HepG2 (cell line): ENCODE measurements around the gene SGMS1. TPM values are rescaled to one million over a fixed set of nuclear protein-coding genes. Genes with fewer than 3 reads are reported as not detected.

ENCODE experiments used
- ATAC-seq: fragments of 200-7000 bp; cut with Tn5 transposase; 3 replicates; pipeline ENCODE4 v1.9.1; 2020; ENCODE audit warnings: mild to moderate bottlenecking, moderate library complexity
- BruUV-seq: library from RNA; stranded (reverse); fragments of 400-500 nt; replicated peaks from 2 replicates; lab custom pipeline; 2021; lab: Mats Ljungman, UMichigan
- CTCF ChIA-PET: fragments of 300-600 bp; formaldehyde crosslinking; extraction: SDS; loops from one replicate; lab custom pipeline; 2021; ENCODE audit warnings: low total read pairs, inconsistent platforms, low intra/inter-chr PET ratio; lab: Yijun Ruan, JAX
- POLR2A ChIA-PET: fragments of 350-600 bp; sonication (Branson Sonifier 250); formaldehyde crosslinking; loops from one replicate; lab custom pipeline; 2020; ENCODE audit warnings: antibody characterized with exemption, inconsistent platforms; lab: Yijun Ruan, JAX
- DNase-seq: peaks from one replicate; pipeline ENCODE4 v3.0.0-alpha.2; 2015; ENCODE audit warnings: low spot score
- FAIRE-seq: peaks from 3 replicates; lab custom pipeline; 2011; peaks lifted over from hg19 to GRCh38; lab: Jason Lieb, UNC
- H2AFZ ChIP-seq: one replicate; pipeline ENCODE4 v1.6.1; 2011; ENCODE audit warnings: low read length, inconsistent platforms
- H3K27ac ChIP-seq: fragments of 300-600 bp; 3 replicates; pipeline ENCODE4 v1.8.0; 2011; ENCODE audit warnings: mixed run types, mild to moderate bottlenecking, mixed read lengths, low read length, inconsistent platforms; ENCODE audit not compliant: insufficient read depth; ENCODE audit errors: extremely low read length
- H3K27me3 ChIP-seq, 2 experiments: fragments of 200-600 bp in 1 of 2; 2 replicates in 1 of 2; 3 replicates in 1 of 2; pipeline versions ENCODE4 v1.6.0 to v1.8.0; 2011; ENCODE audit warnings: low read length in 2 of 2, mild to moderate bottlenecking in 2 of 2, moderate library complexity in 2 of 2, inconsistent platforms in 1 of 2; ENCODE audit not compliant: insufficient read depth in 2 of 2, control insufficient read depth in 1 of 2
- H3K36me3 ChIP-seq, 2 experiments: fragments of 200-600 bp in 1 of 2; replicated peaks in 1 of 2; 2 replicates in 1 of 2; 3 replicates in 1 of 2; pipeline versions ENCODE4 v1.5.1 to v1.8.0; 2011; ENCODE audit warnings: low read length in 2 of 2, inconsistent platforms in 1 of 2; ENCODE audit not compliant: insufficient read depth in 2 of 2, control insufficient read depth in 1 of 2
- H3K4me1 ChIP-seq: 2 replicates; pipeline ENCODE4 v1.5.1; 2012; ENCODE audit warnings: low read length, inconsistent platforms; ENCODE audit not compliant: insufficient read depth
- H3K4me2 ChIP-seq: 2 replicates; pipeline ENCODE4 v1.6.0; 2011; ENCODE audit warnings: low read depth, low read length, inconsistent platforms
- H3K4me3 ChIP-seq, 3 experiments: fragments of 200-600 bp in 1 of 3; sonication (generic), shearing (Covaris generic) in 1 of 3; replicated peaks in 1 of 3; 2 replicates each; pipeline ENCODE4 v1.5.1; 2011 to 2016; ENCODE audit warnings: low read length in 3 of 3, inconsistent platforms in 2 of 3, low read depth in 2 of 3, mild to moderate bottlenecking in 2 of 3, control low read depth in 1 of 3, mixed read lengths in 1 of 3; ENCODE audit not compliant: insufficient read depth in 1 of 3
- H3K79me2 ChIP-seq: one replicate; pipeline ENCODE4 v1.6.1; 2011; ENCODE audit warnings: low read length, inconsistent platforms; ENCODE audit not compliant: insufficient read depth
- H3K9ac ChIP-seq: 2 replicates; pipeline ENCODE4 v1.6.0; 2011; ENCODE audit warnings: mild to moderate bottlenecking, low read depth, low read length, inconsistent platforms; ENCODE audit not compliant: insufficient read depth
- H3K9me3 ChIP-seq: 2 replicates; pipeline ENCODE4 v1.5.1; 2012; ENCODE audit warnings: mild to moderate bottlenecking, low read length
- H4K20me1 ChIP-seq: 2 replicates; pipeline ENCODE4 v1.6.0; 2011; ENCODE audit warnings: inconsistent platforms, mild to moderate bottlenecking, low read length, moderate library complexity; ENCODE audit not compliant: insufficient read depth
- ARID3A ChIP-seq: IDR thresholded peaks from 2 replicates; pipeline ENCODE4 v1.6.1; 2012; ENCODE audit warnings: low read depth, low read length, improper control_type of control experiment
- ARID5B ChIP-seq: IDR thresholded peaks from 2 replicates; pipeline ENCODE4 v1.4.0; 2020; ENCODE audit warnings: mild to moderate bottlenecking, missing genetic modification reagents
- CEBPG ChIP-seq: IDR thresholded peaks from 2 replicates; pipeline ENCODE4 v1.6.1; 2016
- EP300 ChIP-seq, 3 experiments: sonication (generic) in 1 of 3; formaldehyde crosslinking in 1 of 3; IDR thresholded peaks; 2 replicates each; pipeline versions ENCODE4 v1.5.1 to v1.6.1; 2011 to 2020; ENCODE audit warnings: low read depth in 2 of 3, low read length in 2 of 3, borderline replicate concordance in 1 of 3, improper control_type of control experiment in 1 of 3, mild to moderate bottlenecking in 1 of 3, missing genetic modification reagents in 1 of 3, moderate library complexity in 1 of 3
- FOSL2 ChIP-seq: sonication (generic); formaldehyde crosslinking; IDR thresholded peaks from 2 replicates; pipeline ENCODE4 v1.4.0; 2020; ENCODE audit warnings: missing genetic modification reagents
- FOXA3 ChIP-seq: IDR thresholded peaks from 2 replicates; pipeline ENCODE4 v1.6.1; 2016; ENCODE audit warnings: missing genetic modification reagents, missing compliant biosample characterization
- FOXK2 ChIP-seq: fragments of 450-650 bp; IDR thresholded peaks from 2 replicates; pipeline ENCODE4 v1.6.1; 2016
- FOXP1 ChIP-seq, 2 experiments: fragments of 450-650 bp in 1 of 2; IDR thresholded peaks; 2 replicates each; pipeline ENCODE4 v1.6.1; 2017 to 2018; ENCODE audit warnings: antibody characterized with exemption in 1 of 2
- HOMEZ ChIP-seq: IDR thresholded peaks from 2 replicates; pipeline ENCODE4 v1.6.1; 2016; ENCODE audit warnings: low read depth
- JUND ChIP-seq: sonication (generic); formaldehyde crosslinking; IDR thresholded peaks from 2 replicates; pipeline ENCODE4 v1.8.0; 2022; ENCODE audit warnings: mild to moderate bottlenecking, missing genetic modification reagents
- MBNL3 ChIP-seq: fragments of 250-450 bp; sonication (Bioruptor Pico); conservative IDR thresholded peaks from 2 replicates; pipeline ENCODE4 v1.8.0; 2022; ENCODE audit warnings: mild to moderate bottlenecking, inconsistent platforms
- SAP130 ChIP-seq: IDR thresholded peaks from 2 replicates; pipeline ENCODE4 v1.6.1; 2016; ENCODE audit warnings: low read depth
- ZFP36L1 ChIP-seq: sonication (generic); formaldehyde crosslinking; IDR thresholded peaks from 2 replicates; pipeline ENCODE4 v1.8.0; 2022; ENCODE audit warnings: mild to moderate bottlenecking, missing genetic modification reagents, moderate library complexity
- ZNF740 ChIP-seq: sonication (generic); formaldehyde crosslinking; IDR thresholded peaks from 2 replicates; pipeline ENCODE4 v1.4.0; 2020; ENCODE audit warnings: missing genetic modification reagents
- ZNF850 ChIP-seq: sonication (generic); formaldehyde crosslinking; conservative IDR thresholded peaks from 2 replicates; pipeline ENCODE4 v1.9.0; 2021; ENCODE audit warnings: mild to moderate bottlenecking, missing genetic modification reagents
- WGBS: methylation state at CpG from one replicate; pipeline ENCODE4 v1.1.6; 2017; ENCODE audit warnings: low lambda C conversion rate; 5-methylcytosine and 5-hydroxymethylcytosine counted together
- in situ Hi-C: cut with HindIII; loops from 2 replicates; pipeline ENCODE4 v1.10.0; 2017; ENCODE audit warnings: low pct_unique_long_range_greater_than_20kb; ENCODE audit not compliant: extremely low pct_ligation_motif_present
- intact Hi-C: fragments of 100-400 bp; cut with micrococcal nuclease; formaldehyde crosslinking; loops from one replicate; pipeline ENCODE4 v1.10.0; 2022; ENCODE audit not compliant: unreplicated experiment
- polyA plus RNA-seq, 8 experiments: library from polyadenylated mRNA; depleted of rRNA in 3 of 8; stranded (reverse) in 7 of 8; unstranded in 1 of 8; fragments of >200 nt; fragmentation: Illumina TruSeq in 4 of 8; extraction: Trizol in 4 of 8; gene quantifications; 2 replicates each; pipeline versions ENCODE4 v1.2.1 to v1.2.3, GENCODE V29; 2011 to 2016; ENCODE audit warnings: low read depth in 4 of 8, missing spikeins in 1 of 8, mixed read lengths in 1 of 8; ENCODE audit not compliant: insufficient read depth in 1 of 8
- total RNA-seq, 5 experiments: library from RNA; depleted of rRNA; stranded (reverse); fragments of >200 nt; fragmentation: Illumina TruSeq; extraction: Trizol; gene quantifications; 2 replicates each; pipeline ENCODE4 v1.2.3, GENCODE V29; 2016; ENCODE audit warnings: low read depth in 1 of 5

Gene SGMS1
- total and polyA plus RNA-seq, 2 of the 13 experiments (the other 11 are each of a cell fraction or from before 2014, with no cell fraction given) = 6.5 to 15.1 TPM

GRCh38 chr10:50512214-50512595 is 111.6 kb downstream of the SGMS1 start (continued):
- TF ChIP-seq ZNF850 (CRISPR knock-in tag) = no peak
- no peak for TF ChIP-seq EP300 (IDR thresholded peaks at IDR 0.05; ENCODE audit: low read depth in 2 of 2, low read length in 2 of 2)
- no peak for TF ChIP-seq EP300 (CRISPR knock-in tag; IDR thresholded peaks at IDR 0.05; ENCODE audit: borderline replicate concordance)
- TF ChIP-seq ZFP36L1 (CRISPR knock-in tag) = no peak
- no peak for TF ChIP-seq ARID5B (CRISPR knock-in tag)
- no peak for TF ChIP-seq FOXK2
- TF ChIP-seq, all 625 proteins: peak for 0

GRCh38 chr10:50511492-50512213 is 112.1 kb downstream of the SGMS1 start:
- BruUV-seq = no TSS peak
- TF ChIP-seq FOSL2 (CRISPR knock-in tag) (peak; percentile 87), EP300 (IDR thresholded peaks at IDR 0.05; ENCODE audit: low read depth in 2 of 2, low read length in 2 of 2) (no peak; a peak in 1 of 4 replicates), EP300 (CRISPR knock-in tag; IDR thresholded peaks at IDR 0.05; ENCODE audit: borderline replicate concordance) (peak; percentile 32; the same call in 1 of the 2 replicates), HOMEZ (CRISPR knock-in tag) (peak; percentile 35; the same call in 1 of the 2 replicates), JUND (CRISPR knock-in tag) (no peak), FOXP1 (IDR thresholded peaks at IDR 0.05) (no peak), FOXP1 (CRISPR knock-in tag; IDR thresholded peaks at IDR 0.05) (no peak), CEBPG (CRISPR knock-in tag) (peak; percentile 53), ZNF740 (CRISPR knock-in tag) (no peak), MBNL3 (CRISPR knock-in tag) (no peak), ARID3A (peak; percentile 39; the same call in 1 of the 2 replicates), FOXA3 (CRISPR knock-in tag) (peak; percentile 45; the same call in 1 of the 2 replicates), SAP130 (CRISPR knock-in tag) (peak; percentile 47; the same call in 1 of the 2 replicates)

More at GRCh38 chr10:50511492-50512213, 112.1 kb downstream of the SGMS1 start:
- no peaks in the 10 kb centered on the region for H3K9me3 ChIP-seq
- H3K36me3 ChIP-seq = no peaks in the 10 kb centered on the region
- H3K79me2 ChIP-seq = peaks cover 2% of the 10 kb centered on the region
- CTCF ChIA-PET = no interaction called here
- intact Hi-C loops (no loop called here), in situ Hi-C loops (no loop called here)
- no peak overlapping the region for H3K4me2 ChIP-seq
- ATAC-seq (peak; percentile 57), DNase-seq (peak; percentile 79), FAIRE-seq (no peak)
- no peak overlapping the region for H3K9ac ChIP-seq
- POLR2A ChIA-PET = no interaction called here
- peak overlapping the region; percentile 39 for H3K27ac ChIP-seq
- H3K4me3 ChIP-seq = no peak overlapping the region
- 62% methylated on average over 5 of the region's 5 CpGs for WGBS
- no peaks in the 10 kb centered on the region for H4K20me1 ChIP-seq
- H3K27me3 ChIP-seq = no peaks in the 10 kb centered on the region
- no peak overlapping the region for H2AFZ ChIP-seq
- peaks cover 64% of the 10 kb centered on the region for H3K4me1 ChIP-seq
